A673 (cell line): ENCODE data around the gene GMEB2.

Experiments used
- CTCF ChIP-seq: fragments of 300-800, 200-600 bp; sonication (generic); conservative IDR thresholded peaks from 2 replicates; pipeline ENCODE4 v1.5.1; 2017; ENCODE audit warnings: low read depth, mild to moderate bottlenecking, antibody characterized with exemption, low read length, moderate library complexity, mixed read lengths
- EZH2 ChIP-seq: fragments of 200-600 bp; sonication (generic); IDR thresholded peaks from 2 replicates; pipeline ENCODE4 v1.6.1; 2017; ENCODE audit warnings: borderline replicate concordance, low read depth, mild to moderate bottlenecking, mixed read lengths, antibody characterized with exemption, low read length; ENCODE audit not compliant: poor library complexity, severe bottlenecking

GRCh38 chr20:63633732-63634131 is 6.8 kb upstream of the GMEB2 start:
- TF ChIP-seq CTCF (no peak), EZH2 (no peak)
